ENCODE results near the gene ODAD3.
"Not testable (repeated sequence)": the region's sequence is repeated elsewhere in the genome, so short reads cannot be mapped to it uniquely, and the experiment has no call there.

The ODAD3 gene

GRCh38 chr19:11435057-11435832 is at the start of gene ODAD3, which contains the start of gene PRKCSH:
TSS of gene ODAD3 (minus strand) at chr19:11435121. CDS start at chr19:11435016, 105 bp downstream.
TSS of gene PRKCSH (plus strand) at chr19:11435635. CDS start at chr19:11436118, 483 bp downstream.
- DNase-seq = peak; percentile 100

GRCh38 chr19:11483366-11484111 is 48.6 kb upstream of the ODAD3 start:
- DNase-seq = no peak

- DNase-seq = peak; percentile 94
Observed at GRCh38 chr19:11482384-11483050, 47.6 kb upstream of the ODAD3 start.

- peak; percentile 72 for DNase-seq
Observed at GRCh38 chr19:11481534-11482383, 46.8 kb upstream of the ODAD3 start.

GRCh38 chr19:11480715-11481533 is 46.0 kb upstream of the ODAD3 start, which contains the start of gene ELAVL3:
TSS of gene ELAVL3 (minus strand) at chr19:11481046. CDS start at chr19:11480608, 438 bp downstream.
- DNase-seq = no peak

DNA sequence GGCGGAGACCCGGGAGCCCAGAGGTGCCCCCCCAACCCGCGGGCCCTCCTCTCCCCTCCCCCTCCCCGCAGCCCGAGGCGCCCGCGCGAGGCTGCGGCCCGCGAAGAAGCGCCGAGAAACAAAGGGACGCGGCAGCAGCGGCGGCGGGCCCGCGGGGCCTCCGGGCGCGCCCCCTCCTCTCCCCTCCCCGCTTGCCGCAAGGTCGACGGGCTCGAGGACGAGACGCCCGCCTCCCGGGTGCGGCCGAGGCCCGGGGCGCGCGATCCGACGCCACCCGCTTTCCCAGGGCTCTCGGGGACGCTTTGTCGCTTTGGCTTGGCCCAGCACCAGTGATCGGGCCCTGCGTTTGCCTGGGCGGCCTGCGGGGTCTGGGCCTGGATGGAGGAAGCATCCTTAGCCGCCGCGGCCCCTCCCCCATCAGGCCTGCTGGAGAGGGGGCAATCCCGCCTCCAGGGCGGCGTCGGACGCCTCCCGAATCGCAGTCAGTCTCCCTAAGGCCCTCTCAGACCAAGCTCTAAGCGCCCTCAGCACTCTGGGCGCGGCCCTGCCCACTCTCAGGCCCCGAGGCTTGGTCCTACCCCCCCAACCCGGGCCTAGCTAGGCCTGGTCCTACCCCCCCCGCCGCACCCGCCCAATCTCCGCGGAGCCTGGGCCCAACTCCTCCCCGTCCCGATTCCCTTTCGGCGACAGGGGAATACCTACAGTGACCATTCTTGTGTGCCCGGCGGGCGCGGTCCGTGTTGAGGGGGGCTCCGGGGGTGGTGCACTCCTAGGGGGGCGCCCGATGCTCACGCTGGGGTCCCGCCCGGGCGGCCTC is 45.2 kb upstream of the ODAD3 start:
- no peak for DNase-seq

DNA sequence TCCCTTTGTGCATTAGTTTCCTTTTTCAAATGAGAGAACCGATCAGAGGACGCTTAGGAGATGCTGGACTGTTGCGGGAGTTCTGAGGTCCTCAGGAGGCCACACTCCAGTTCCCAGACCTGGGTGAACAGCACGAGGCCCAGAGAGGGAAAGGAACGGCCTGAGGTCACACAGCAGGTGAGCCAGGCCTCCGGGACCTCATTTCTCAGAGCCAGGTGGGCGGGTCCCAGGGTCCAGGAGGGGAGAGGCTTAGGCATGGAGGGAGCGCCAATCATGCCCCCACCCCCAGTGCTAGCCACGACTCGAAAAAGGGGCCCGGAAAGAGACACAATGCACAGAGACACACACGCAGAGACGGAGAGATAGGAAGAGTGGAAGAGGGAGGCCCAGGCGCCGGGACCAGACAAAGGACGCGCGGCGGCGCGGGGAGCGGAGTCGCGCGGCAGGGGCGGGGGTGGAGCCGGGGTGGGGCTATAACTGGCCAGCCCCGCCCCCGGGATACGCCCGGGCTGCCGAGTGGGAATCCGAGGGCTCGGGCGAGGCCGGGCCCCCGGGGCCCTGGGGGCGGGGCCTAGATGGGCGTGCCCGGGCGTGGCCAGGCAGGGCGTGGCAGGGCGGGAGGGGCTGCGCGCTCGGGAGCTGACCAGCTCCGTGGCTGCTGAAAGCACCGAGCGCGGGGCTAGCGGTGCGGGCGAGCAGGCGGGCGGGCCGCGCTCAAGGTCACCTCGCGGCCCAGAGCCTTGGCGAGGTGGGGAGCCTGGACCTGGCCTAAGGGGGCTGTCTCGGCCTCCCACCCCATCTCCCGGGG is 44.4 kb upstream of the ODAD3 start:
- DNase-seq = peak; percentile 56

- peak; percentile 10 for DNase-seq
Observed at GRCh38 chr19:11478167-11479089, 43.5 kb upstream of the ODAD3 start.

DNA sequence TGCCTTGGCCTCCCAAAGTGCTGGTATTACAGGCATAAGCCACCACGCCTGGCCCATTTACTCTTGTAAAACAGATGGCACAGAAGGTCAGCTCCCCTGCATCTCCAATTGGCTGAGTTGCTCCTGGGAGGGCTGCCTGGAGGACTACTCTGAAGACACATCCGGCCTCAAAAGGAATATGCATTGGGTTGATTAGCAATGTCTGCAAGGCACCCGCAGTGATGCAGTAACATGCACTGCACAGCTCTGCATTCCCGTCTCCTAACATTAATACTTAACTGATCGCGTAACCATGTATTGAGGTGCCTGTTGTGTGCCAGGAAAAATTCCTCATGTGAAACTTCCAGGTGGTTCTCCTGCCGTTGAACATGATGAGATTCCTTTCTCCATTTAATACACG is 40.9 kb upstream of the ODAD3 start:
- no peak for DNase-seq

- DNase-seq = not testable (repeated sequence)
Observed at GRCh38 chr19:11475343-11475742, 40.4 kb upstream of the ODAD3 start.

DNA sequence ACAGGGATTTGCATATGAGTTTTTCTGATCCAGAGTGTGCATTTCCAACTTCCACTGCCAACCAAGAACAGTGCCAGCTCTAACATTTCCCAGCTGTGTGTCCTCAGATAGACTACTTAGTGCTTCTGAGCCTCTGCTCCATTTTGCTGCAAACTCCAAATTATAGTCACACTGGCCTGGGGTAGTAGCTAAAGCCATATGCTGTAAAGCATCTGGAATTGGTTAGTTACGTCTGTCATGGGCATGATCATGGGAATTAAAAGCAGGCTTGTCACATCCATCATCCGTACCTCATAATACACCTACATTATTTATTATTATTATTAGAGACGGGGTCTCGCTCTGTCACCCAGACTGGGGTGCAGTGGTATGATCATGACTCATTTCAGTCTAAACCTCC is 38.8 kb upstream of the ODAD3 start:
- DNase-seq = no peak

DNA sequence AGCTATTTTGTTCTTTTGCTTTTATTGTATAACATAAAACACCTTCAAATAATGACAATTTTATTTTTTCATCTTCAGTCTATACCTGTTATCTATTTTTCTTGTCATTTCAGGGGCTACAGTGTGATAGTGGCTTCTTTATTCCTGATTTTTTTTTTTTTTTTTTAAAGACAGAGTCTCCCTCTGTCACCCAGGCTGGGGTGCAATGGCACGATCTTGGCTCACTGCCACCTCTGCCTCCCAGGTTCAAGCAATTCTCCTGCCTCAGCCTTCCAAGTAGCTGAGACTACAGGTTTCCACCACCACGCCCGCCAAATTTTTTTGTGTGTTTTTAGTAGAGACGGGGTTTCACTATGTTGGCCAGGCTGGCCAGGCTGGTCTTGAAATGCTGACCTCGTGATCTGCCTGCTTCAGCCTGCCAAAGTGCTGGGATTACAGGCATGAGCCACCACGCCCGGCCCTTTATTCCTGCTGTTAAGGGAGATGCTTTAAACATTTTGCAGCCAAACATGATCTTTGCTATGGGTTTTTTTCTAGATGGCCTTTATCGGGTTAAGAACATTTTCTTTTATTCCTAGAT is 33.4 kb upstream of the ODAD3 start:
- not testable (repeated sequence) for DNase-seq

DNA sequence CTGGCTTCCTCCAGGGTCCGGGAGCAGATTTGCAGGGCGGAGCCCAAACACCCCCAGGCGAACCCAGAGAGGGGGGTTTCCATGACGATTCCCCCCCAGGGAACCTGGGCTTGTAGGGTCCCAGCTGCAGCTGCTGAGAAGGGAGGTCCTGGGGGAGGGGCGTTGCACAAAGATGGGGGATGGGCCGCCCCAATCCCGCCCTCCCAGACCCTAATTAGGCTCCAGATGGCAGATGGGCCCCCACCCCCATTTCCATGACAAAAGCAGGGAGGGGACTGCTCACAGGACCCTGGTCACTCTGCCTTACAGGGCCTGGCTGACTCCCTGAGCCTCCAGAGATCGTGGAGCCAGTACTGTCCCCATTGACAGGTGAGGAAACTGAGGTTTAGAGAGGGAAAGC is 30.7 kb upstream of the ODAD3 start:
- DNase-seq = no peak

DNA sequence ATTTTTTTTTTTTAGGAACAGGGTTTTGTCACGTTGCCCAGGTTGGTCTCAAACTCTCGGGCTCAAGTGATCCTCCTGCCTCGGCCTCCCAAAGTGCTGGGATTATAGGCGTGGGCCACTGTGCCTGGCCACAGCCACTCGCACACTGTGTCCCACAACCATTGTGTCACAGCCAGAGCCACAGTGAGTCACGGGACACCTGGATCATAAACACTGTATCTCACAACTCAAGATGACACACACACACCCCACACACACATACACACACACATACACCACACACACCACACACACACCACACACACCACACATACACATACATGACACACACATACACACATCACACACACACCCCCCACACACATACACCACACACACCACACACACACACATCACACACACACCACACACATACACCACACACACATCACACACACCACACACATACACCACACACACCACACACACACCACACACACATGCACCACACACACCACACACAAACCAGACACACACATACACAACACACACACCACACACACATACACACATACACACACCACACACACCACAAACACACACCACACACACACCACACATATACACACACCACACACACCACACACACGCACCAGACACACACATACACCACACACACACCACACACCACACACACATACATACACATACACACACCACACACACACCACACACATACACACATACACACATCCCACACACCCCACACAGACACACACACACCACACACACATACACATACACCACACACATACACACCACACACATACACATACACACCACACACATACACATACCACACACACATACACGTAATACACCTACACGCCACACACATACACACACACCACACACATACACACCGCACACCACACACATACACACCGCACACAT is 29.7 kb upstream of the ODAD3 start:
- no peak for DNase-seq

DNA sequence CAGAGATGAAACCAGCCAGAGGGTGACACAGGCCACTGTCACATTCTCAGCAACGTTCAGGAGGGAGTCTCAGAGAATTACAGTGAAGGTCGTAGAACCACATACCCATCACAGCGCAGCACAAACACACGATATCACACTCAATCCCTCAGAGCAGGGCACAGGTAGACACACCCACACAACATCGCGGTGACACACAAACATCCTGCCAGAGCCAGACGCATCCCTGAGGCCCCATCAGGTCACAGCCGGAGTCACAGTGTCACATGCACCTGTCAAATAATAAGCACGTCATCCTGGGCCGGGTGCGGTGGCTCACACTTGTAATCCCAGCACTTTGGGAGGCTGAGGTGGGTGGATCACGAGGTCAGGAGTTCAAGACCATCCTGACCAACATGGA is 28.5 kb upstream of the ODAD3 start:
- no peak for DNase-seq

GRCh38 chr19:11461453-11461852 is 26.5 kb upstream of the ODAD3 start:
- DNase-seq = no peak

DNA sequence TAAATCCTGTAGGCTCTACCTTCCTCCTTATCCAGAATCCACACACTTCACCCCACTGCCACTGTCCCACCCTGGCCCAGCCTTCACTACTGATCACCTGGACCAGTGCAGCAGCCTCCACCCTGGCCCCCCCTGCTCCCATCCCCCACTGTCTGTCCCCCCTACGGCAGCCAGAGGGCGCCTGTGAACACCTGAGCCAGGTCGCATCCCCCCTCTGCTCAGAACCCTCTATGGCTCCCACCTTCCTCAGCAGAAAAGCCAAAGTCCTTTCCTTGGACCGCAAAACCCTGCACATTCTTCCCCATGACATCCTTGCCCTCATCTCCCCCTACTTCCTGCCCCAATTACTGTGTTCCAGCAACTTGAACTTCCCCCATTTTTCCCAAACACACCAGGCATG is 25.3 kb upstream of the ODAD3 start:
- no peak for DNase-seq
